ENCODE measurements around the gene GPNMB. TPM values are rescaled to one million over a fixed set of nuclear protein-coding genes. Genes with fewer than 3 reads are reported as not detected.

GPNMB gene
- total RNA-seq, 1 experiment from 2014 or later, result 0.04 TPM

DNA sequence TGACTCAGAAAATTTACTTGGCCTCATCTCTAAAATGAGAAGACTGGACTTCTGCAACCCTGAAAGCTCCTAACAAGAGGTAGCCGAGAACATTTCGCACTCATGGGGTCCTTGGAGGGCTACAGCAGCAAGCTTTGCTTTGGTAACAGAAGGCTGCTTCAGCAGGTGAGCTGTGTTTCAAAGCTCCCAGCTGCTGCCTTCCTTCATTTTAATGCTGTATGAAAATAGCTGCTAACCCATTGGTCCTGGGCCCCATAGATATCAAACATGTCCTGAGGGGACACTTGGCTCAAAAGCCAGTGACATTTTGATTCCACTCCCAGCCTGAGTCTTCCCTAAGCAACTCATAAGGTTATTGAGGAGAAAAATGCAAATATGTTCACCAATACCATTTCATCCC, 38.3 kb downstream of the GPNMB start:
- no peak overlapping the region for H3K4me2 ChIP-seq (ENCODE audit: low read length)
- H3F3A ChIP-seq (ENCODE audit: low read length, unreplicated experiment), result no peaks in the 10 kb centered on the region
- no peaks in the 10 kb centered on the region for H4K20me1 ChIP-seq (ENCODE audit: low read length)
- intact Hi-C loops (cut with micrococcal nuclease), result no loop called here
- no peaks in the 10 kb centered on the region for H3K36me3 ChIP-seq (ENCODE audit: low read depth, low read length)
- H3K79me2 ChIP-seq (ENCODE audit: low read length), result no peaks in the 10 kb centered on the region
- no peaks in the 10 kb centered on the region for H3K27me3 ChIP-seq (ENCODE audit: low read length)
- ChIA-PET POLR2A (ENCODE audit: unreplicated experiment) (interaction anchor here (0.6 kb wide), 1 partner anchor 37 kb away, joined by 4 read pairs; no protein-coding TSS in a partner anchor), CTCF (interaction anchor here (0.6 kb wide), 1 partner anchor 178 kb away, joined by 4 read pairs; no protein-coding TSS in a partner anchor)
- TF ChIP-seq EZH2phosphoT487 (IDR thresholded peaks at IDR 0.05; ENCODE audit: borderline replicate concordance, low read length) (no peak), EZH2 (IDR thresholded peaks at IDR 0.05; ENCODE audit: low read length, unreplicated experiment) (no peak), CTCF (conservative IDR thresholded peaks at IDR 0.05; ENCODE audit: low read depth, low read length) (no peak)
- H3K27ac ChIP-seq (ENCODE audit: low read length), result no peak overlapping the region
- no TSS peak for BruUV-seq (replicated peaks)
- H3K4me3 ChIP-seq (ENCODE audit: low read length), result no peak overlapping the region
- no peak for ATAC-seq
- no peak for DNase-seq
- H2AFZ ChIP-seq (ENCODE audit: low read length), result no peak overlapping the region
- no peaks in the 10 kb centered on the region for H3K9me2 ChIP-seq (replicated peaks; ENCODE audit: low read length)
- no peak overlapping the region for H3K9ac ChIP-seq (ENCODE audit: low read length)
- H3K9me3 ChIP-seq (ENCODE audit: low read length), result no peaks in the 10 kb centered on the region
- no peaks in the 10 kb centered on the region for H3K4me1 ChIP-seq (ENCODE audit: insufficient read depth, low read length)

DNA sequence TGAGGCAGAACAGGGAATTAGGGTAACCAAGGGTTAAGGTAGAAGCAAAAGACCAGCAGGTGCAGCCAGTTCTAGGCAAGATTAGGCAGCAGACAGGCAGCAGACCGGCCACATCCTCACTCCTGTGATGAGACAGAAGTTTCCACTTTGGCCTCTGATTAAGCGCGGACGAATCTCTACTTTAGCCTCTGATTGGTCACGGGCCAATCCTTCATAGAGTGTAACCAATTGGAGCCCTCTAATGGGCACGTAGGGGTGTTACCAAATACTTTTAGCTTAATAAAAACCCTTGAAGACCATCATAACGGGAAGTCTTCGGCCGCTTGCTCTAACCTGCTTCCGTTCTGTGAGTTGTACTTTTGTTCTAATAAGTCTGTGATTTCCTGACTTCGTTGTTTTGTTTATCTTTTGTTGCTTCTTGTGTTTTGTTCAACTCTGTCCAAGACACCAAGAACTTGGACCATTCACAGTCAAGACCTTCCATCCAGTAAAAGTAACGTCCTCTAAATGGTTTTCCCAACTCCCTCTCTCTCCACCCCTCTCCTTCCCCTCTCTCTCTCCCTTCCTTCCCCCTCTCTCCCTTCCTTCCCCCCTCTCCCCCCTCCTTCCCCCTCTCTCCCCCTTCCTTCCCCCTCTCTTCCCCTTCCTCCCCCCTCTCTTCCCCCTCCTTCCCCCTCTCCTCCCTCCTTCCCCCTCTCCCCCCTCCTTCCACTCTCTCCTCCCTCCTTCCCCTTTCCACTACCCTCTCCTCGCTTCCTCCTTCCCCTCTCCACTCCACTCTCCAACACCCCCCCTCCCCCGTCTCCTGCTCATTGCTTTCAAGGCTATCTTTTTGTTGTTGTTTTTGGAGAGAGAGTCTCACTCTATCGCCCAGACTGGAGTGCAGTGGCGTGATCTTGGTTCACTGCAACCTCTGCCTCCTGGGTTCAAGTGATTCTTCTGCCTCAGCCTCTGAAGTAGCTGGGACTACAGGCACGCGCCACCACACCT, 39.4 kb downstream of the GPNMB start:
- intact Hi-C loops (cut with micrococcal nuclease), result no loop called here
- H3K9ac ChIP-seq (ENCODE audit: low read length), result no peak overlapping the region
- H3K9me3 ChIP-seq (ENCODE audit: low read length), result no peaks in the 10 kb centered on the region
- TF ChIP-seq EZH2phosphoT487 (IDR thresholded peaks at IDR 0.05; ENCODE audit: borderline replicate concordance, low read length) (no peak), CTCF (conservative IDR thresholded peaks at IDR 0.05; ENCODE audit: low read depth, low read length) (no peak), EZH2 (IDR thresholded peaks at IDR 0.05; ENCODE audit: low read length, unreplicated experiment) (no peak)
- H3K36me3 ChIP-seq (ENCODE audit: low read depth, low read length), result no peaks in the 10 kb centered on the region
- no peak overlapping the region for H2AFZ ChIP-seq (ENCODE audit: low read length)
- ChIA-PET CTCF (no interaction called here), POLR2A (ENCODE audit: unreplicated experiment) (no interaction called here)
- no peaks in the 10 kb centered on the region for H3K9me2 ChIP-seq (replicated peaks; ENCODE audit: low read length)
- H3K27ac ChIP-seq (ENCODE audit: low read length), result no peak overlapping the region
- no peaks in the 10 kb centered on the region for H3K4me1 ChIP-seq (ENCODE audit: insufficient read depth, low read length)
- no peaks in the 10 kb centered on the region for H3F3A ChIP-seq (ENCODE audit: low read length, unreplicated experiment)
- H3K4me3 ChIP-seq (ENCODE audit: low read length), result no peak overlapping the region
- DNase-seq, result no peak
- no peaks in the 10 kb centered on the region for H3K27me3 ChIP-seq (ENCODE audit: low read length)
- H3K4me2 ChIP-seq (ENCODE audit: low read length), result no peak overlapping the region
- ATAC-seq, result no peak
- BruUV-seq (replicated peaks), result no TSS peak
- no peaks in the 10 kb centered on the region for H3K79me2 ChIP-seq (ENCODE audit: low read length)
- H4K20me1 ChIP-seq (ENCODE audit: low read length), result no peaks in the 10 kb centered on the region

- Histone ChIP-seq H3K36me3 (ENCODE audit: low read depth, low read length) (no peaks in the 10 kb centered on the region), H3F3A (ENCODE audit: low read length, unreplicated experiment) (no peaks in the 10 kb centered on the region), H3K9me2 (replicated peaks; ENCODE audit: low read length) (no peaks in the 10 kb centered on the region), H4K20me1 (ENCODE audit: low read length) (no peaks in the 10 kb centered on the region), H3K27me3 (ENCODE audit: low read length) (no peaks in the 10 kb centered on the region), H3K4me1 (ENCODE audit: insufficient read depth, low read length) (no peaks in the 10 kb centered on the region), H3K4me3 (ENCODE audit: low read length) (no peak overlapping the region), H3K27ac (ENCODE audit: low read length) (no peak overlapping the region), H3K9me3 (ENCODE audit: low read length) (no peaks in the 10 kb centered on the region), H2AFZ (ENCODE audit: low read length) (no peak overlapping the region), H3K4me2 (ENCODE audit: low read length) (no peak overlapping the region), H3K79me2 (ENCODE audit: low read length) (no peaks in the 10 kb centered on the region), H3K9ac (ENCODE audit: low read length) (no peak overlapping the region)
- POLR2A ChIA-PET (ENCODE audit: unreplicated experiment), result no interaction called here
- intact Hi-C loops (cut with micrococcal nuclease), result no loop called here
- no TSS peak for BruUV-seq (replicated peaks)
- CTCF ChIA-PET, result interaction anchor here (0.6 kb wide), 1 partner anchor 15 kb away, joined by 3 read pairs; no protein-coding TSS in a partner anchor
- no peak for DNase-seq
- ATAC-seq, result no peak
- TF ChIP-seq EZH2 (IDR thresholded peaks at IDR 0.05; ENCODE audit: low read length, unreplicated experiment) (no peak), EZH2phosphoT487 (IDR thresholded peaks at IDR 0.05; ENCODE audit: borderline replicate concordance, low read length) (no peak), CTCF (conservative IDR thresholded peaks at IDR 0.05; ENCODE audit: low read depth, low read length) (no peak)
These were observed 41.0 kb downstream of the GPNMB start for GRCh38 chr7:23287612-23288011.
